T follicular helper cell (primary cell): ENCODE measurements around the gene ANP32A.

Experiments used
- DNase-seq: peaks from one replicate; pipeline ENCODE4 v3.0.0-alpha.2; 2020; ENCODE audit warnings: low read depth

ANP32A gene

DNA sequence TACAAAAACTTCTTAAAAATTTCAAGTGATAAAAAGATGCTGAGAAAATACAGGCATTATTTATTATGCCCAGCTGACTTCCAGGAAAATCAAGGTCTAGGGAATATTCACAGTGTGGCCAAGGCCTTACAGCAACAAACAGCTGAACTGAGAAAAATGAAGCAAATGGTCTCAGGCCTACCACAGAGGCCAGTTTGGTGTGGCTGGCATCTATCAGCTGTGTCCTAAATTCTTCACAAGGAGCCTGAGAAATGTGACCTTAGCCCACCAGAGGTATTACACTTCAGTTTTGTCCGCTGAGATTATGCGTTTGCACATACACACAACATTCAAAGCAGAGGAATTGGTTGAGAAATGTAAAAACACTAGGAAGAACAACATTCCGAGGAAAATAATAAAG is 77.4 kb downstream of the ANP32A start:
- no peak for DNase-seq

DNA sequence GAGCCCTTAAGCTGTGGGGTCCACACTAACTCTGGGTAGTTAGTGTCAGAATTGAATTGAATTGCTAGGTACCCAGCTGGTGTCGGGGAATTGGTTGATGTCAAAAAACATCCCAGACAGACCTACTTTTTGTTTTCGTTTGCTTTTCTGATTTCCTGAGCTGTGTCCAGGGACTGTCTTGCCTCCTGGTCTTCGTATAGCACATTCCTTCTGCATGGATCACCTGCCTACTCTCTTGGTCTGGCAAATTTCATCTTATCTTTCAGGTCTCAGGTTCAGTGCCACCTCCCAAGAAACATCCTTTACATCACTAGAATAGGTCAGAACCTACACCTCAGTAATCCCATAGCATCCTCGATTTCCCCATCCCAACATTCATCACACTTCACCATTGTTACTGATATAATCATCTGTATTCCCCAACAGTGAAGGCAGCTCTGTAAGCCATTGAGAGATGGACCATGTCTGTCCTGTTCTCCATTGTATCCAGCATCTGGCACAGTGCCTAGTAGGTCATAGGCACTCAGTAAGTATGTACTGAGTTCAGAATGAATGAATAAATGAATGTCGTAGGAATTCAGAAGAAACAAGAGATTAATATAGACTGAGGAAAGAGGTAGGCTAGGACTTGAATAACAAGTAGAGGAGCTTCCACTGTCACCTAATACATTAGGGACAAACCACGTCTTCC is 81.2 kb downstream of the ANP32A start:
- DNase-seq, result no peak

- DNase-seq, result no peak
Measured at GRCh38 chr15:68735610-68736009, 85.1 kb downstream of the ANP32A start.

- DNase-seq, result no peak
Measured at GRCh38 chr15:68734881-68735280, 85.8 kb downstream of the ANP32A start.

DNA sequence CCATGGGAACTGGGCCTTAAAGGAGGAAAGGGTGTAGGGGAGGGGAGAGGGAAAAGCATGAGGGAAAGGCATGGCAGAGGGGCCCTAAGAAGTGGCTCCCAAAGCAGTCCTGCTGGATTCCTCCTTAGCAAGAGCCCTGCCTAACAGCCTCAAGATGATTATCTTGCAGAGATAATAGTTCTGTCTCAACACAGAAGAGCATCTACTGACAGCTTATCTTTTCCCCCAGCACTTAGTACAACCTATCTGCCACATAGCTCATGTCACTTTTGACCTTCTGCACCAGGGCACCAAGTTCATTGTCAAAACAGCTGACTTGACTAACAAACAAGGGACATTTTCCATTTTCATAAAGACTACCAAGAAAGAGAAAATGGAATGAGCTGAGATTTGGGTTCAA is 86.3 kb downstream of the ANP32A start:
- no peak for DNase-seq

DNA sequence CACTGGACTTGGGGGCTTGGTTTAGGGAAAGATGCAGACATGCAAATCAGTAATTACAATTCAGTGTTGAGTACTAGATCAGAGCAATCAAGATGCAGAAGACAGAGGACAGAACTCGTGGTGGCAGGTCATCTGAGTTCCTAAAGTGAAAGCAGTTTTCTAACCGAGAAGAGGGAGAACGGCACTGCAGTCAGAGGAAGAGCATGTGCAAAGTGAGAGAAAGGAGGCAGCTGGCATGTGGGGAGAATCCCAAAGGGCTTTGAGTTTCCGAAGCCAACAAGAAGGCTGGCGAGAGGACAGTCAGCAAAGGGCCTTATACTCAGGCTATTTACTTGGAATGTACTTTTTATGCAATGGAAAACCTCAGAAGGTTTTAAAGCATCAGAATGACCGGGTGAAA is 87.0 kb downstream of the ANP32A start:
- DNase-seq, result no peak

- no peak for DNase-seq
Measured at GRCh38 chr15:68732451-68732850, 88.2 kb downstream of the ANP32A start.

DNA sequence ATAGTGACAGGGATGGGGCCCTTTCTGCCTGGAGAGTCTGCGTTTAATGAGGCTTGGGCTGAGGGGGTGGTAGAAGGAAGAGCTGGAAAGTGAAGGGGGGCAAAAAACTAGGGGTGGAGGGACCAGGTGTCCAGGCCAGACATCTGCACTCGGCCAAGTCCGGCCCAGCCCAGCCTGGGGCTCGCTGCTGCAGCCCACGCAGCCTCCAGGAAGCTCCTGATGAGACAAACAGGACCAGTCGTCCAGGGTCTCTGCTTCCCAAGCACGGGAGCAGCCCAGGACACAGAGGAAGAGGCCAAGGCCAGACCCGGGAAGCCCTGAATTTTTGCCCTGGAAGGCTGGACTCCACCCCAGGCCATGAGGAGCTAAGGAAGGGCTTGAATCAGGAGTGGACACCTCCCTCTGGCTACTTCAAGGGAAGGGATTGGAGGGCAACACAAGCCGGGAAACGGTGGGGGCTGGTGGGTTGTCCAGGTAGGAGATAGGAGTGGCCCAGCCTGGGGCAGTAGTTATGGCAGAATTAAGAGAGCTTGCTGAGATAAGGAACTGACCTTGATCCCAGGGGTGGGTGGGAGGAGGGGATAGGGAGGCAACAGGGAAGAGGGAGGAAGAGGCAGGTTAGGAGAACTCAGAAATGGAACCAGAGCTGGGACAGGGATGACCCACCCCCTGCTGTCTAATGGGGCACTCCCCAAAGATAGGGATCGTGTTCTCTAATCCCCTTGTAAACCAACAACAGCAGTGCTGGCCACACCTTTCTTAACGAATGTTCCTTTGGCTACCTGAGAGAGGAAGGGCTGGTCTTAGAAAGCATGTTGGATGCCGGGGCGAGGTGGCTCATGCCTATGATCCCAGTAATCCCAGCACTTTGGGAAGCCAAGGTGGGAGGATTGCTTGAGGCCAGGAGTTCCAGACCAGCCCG is 89.5 kb downstream of the ANP32A start:
- no peak for DNase-seq

- no peak for DNase-seq
Measured at GRCh38 chr15:68730471-68730919, 90.2 kb downstream of the ANP32A start.

DNA sequence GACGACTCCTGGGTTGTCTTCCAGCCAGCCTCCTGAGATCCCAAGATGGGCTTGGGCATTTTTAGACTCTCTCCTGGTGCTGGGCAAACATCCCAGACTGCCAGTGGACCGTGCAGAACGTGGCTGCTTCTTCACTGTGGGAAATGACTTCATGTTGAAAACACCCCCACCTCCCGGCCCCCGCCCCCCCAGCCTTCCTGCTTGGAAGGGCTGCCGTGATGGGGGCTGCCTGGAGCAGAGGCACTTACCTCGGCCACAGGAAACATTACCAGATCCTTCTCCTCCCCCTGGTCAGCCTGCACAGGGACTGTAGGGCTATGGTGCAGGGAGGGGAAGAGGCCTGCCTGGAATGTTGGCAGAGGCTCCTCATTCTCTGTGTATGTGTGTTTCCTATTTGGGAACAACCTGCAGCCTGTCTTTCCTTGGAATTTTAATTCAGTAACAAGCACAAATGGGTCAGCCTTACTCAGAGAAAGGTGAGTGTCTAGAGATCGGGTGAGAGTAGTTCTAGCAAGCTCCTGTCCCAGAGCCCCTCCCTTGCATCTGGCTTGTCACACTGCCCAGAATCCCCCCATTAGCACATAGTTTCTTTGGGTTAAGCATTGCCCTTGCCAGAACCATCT is 90.8 kb downstream of the ANP32A start:
- DNase-seq, result no peak
